ENCODE results near the gene OLFM1. TPM values are rescaled to one million over a fixed set of nuclear protein-coding genes. Genes with fewer than 3 reads are reported as not detected.

OLFM1 gene
- total and polyA plus RNA-seq, 7 experiments from 2014 or later: 0.19 to 2.1 (median 0.87) TPM; not detected in 3

- no peak for ATAC-seq
- Histone ChIP-seq H3K9me3 (ENCODE audit: control insufficient read depth in 2 of 3, low read length in 3 of 3) (no peaks in the 10 kb centered on the region), H3K27me3 (ENCODE audit: control insufficient read depth in 2 of 2, insufficient read depth in 2 of 2, low read length in 2 of 2) (no peaks in the 10 kb centered on the region), H3K36me3 (ENCODE audit: control insufficient read depth in 2 of 3, insufficient read depth in 3 of 3, low read length in 3 of 3) (no peaks in the 10 kb centered on the region), H3K4me1 (ENCODE audit: control insufficient read depth in 2 of 2, insufficient read depth in 2 of 2, low read length in 2 of 2) (no peaks in the 10 kb centered on the region), H3K4me3 (ENCODE audit: low read length) (no peak overlapping the region), H3K27ac (ENCODE audit: low read depth, low read length) (no peak overlapping the region)
- intact Hi-C loops (cut with micrococcal nuclease): no loop called here
- Mint-ChIP-seq H3K36me3 (no peaks in the 10 kb centered on the region), H3K27ac (no peak overlapping the region), H3K4me1 (no peaks in the 10 kb centered on the region), H3K27me3 (peaks cover 0 to 26% (median under 1%) of the 10 kb centered on the region in 5 donors), H3K9me3 (peaks cover 0 to 6% (median 0%) of the 10 kb centered on the region in 11 donors), H3K4me3 (no peak overlapping the region)
- ChIA-PET POLR2A (no interaction called here), CTCF (no interaction called here)
- DNase-seq: no peak
Observed at GRCh38 chr9:135163023-135163780, 75.7 kb downstream of the OLFM1 start.

GRCh38 chr9:135164036-135164435, 76.6 kb downstream of the OLFM1 start:
- intact Hi-C loops (cut with micrococcal nuclease): no loop called here
- ATAC-seq (no peak), DNase-seq (no peak)
- Mint-ChIP-seq H3K27me3 (peaks cover 0 to 33% (median 0%) of the 10 kb centered on the region in 5 donors), H3K36me3 (no peaks in the 10 kb centered on the region), H3K4me1 (no peaks in the 10 kb centered on the region), H3K9me3 (peaks cover 0 to 6% (median 0%) of the 10 kb centered on the region in 11 donors), H3K27ac (no peak overlapping the region), H3K4me3 (no peak overlapping the region)
- H3K9me3 ChIP-seq (ENCODE audit: control insufficient read depth in 2 of 3, low read length in 3 of 3): no peaks in the 10 kb centered on the region
- H3K36me3 ChIP-seq (ENCODE audit: control insufficient read depth in 2 of 3, insufficient read depth in 3 of 3, low read length in 3 of 3): no peaks in the 10 kb centered on the region
- ChIA-PET POLR2A (no interaction called here), CTCF (no interaction called here)
- no peak overlapping the region for H3K27ac ChIP-seq (ENCODE audit: low read depth, low read length)
- no peaks in the 10 kb centered on the region for H3K4me1 ChIP-seq (ENCODE audit: control insufficient read depth in 2 of 2, insufficient read depth in 2 of 2, low read length in 2 of 2)
- H3K4me3 ChIP-seq (ENCODE audit: low read length): no peak overlapping the region
- H3K27me3 ChIP-seq (ENCODE audit: control insufficient read depth in 2 of 2, insufficient read depth in 2 of 2, low read length in 2 of 2): no peaks in the 10 kb centered on the region

- Mint-ChIP-seq H3K27ac (no peak overlapping the region), H3K4me1 (no peaks in the 10 kb centered on the region), H3K27me3 (peaks cover 0 to 28% (median 0%) of the 10 kb centered on the region in 5 donors), H3K9me3 (peaks cover 0 to 7% (median 0%) of the 10 kb centered on the region in 11 donors), H3K36me3 (no peaks in the 10 kb centered on the region), H3K4me3 (no peak overlapping the region)
- Histone ChIP-seq H3K9me3 (ENCODE audit: control insufficient read depth in 2 of 3, low read length in 3 of 3) (no peaks in the 10 kb centered on the region), H3K27me3 (ENCODE audit: control insufficient read depth in 2 of 2, insufficient read depth in 2 of 2, low read length in 2 of 2) (no peaks in the 10 kb centered on the region), H3K4me1 (ENCODE audit: control insufficient read depth in 2 of 2, insufficient read depth in 2 of 2, low read length in 2 of 2) (no peaks in the 10 kb centered on the region), H3K4me3 (ENCODE audit: low read length) (no peak overlapping the region), H3K27ac (ENCODE audit: low read depth, low read length) (no peak overlapping the region), H3K36me3 (ENCODE audit: control insufficient read depth in 2 of 3, insufficient read depth in 3 of 3, low read length in 3 of 3) (no peaks in the 10 kb centered on the region)
- no peak for DNase-seq
- POLR2A ChIA-PET: no interaction called here
- CTCF ChIA-PET: no interaction called here
- intact Hi-C loops (cut with micrococcal nuclease): no loop called here
- no peak for ATAC-seq
Observed at GRCh38 chr9:135165003-135165711, 77.7 kb downstream of the OLFM1 start.

- Mint-ChIP-seq H3K27me3 (peaks cover 0 to 27% (median 0%) of the 10 kb centered on the region in 5 donors), H3K4me1 (no peaks in the 10 kb centered on the region), H3K4me3 (no peak overlapping the region), H3K27ac (no peak overlapping the region), H3K9me3 (peaks cover 0 to 7% (median 0%) of the 10 kb centered on the region in 11 donors), H3K36me3 (no peaks in the 10 kb centered on the region)
- DNase-seq: no peak
- Histone ChIP-seq H3K4me3 (ENCODE audit: low read length) (no peak overlapping the region), H3K27me3 (ENCODE audit: control insufficient read depth in 2 of 2, insufficient read depth in 2 of 2, low read length in 2 of 2) (no peaks in the 10 kb centered on the region), H3K4me1 (ENCODE audit: control insufficient read depth in 2 of 2, insufficient read depth in 2 of 2, low read length in 2 of 2) (no peaks in the 10 kb centered on the region), H3K9me3 (ENCODE audit: control insufficient read depth in 2 of 3, low read length in 3 of 3) (no peaks in the 10 kb centered on the region), H3K27ac (ENCODE audit: low read depth, low read length) (no peak overlapping the region), H3K36me3 (ENCODE audit: control insufficient read depth in 2 of 3, insufficient read depth in 3 of 3, low read length in 3 of 3) (no peaks in the 10 kb centered on the region)
- ChIA-PET CTCF (no interaction called here), POLR2A (no interaction called here)
- intact Hi-C loops (cut with micrococcal nuclease): no loop called here
- no peak for ATAC-seq
Observed at GRCh38 chr9:135165756-135166519, 78.5 kb downstream of the OLFM1 start.

GRCh38 chr9:135166565-135166964, 79.1 kb downstream of the OLFM1 start:
- Histone ChIP-seq H3K27me3 (ENCODE audit: control insufficient read depth in 2 of 2, insufficient read depth in 2 of 2, low read length in 2 of 2) (no peaks in the 10 kb centered on the region), H3K4me1 (ENCODE audit: control insufficient read depth in 2 of 2, insufficient read depth in 2 of 2, low read length in 2 of 2) (no peaks in the 10 kb centered on the region), H3K27ac (ENCODE audit: low read depth, low read length) (no peak overlapping the region), H3K9me3 (ENCODE audit: control insufficient read depth in 2 of 3, low read length in 3 of 3) (no peaks in the 10 kb centered on the region), H3K4me3 (ENCODE audit: low read length) (no peak overlapping the region), H3K36me3 (ENCODE audit: control insufficient read depth in 2 of 3, insufficient read depth in 3 of 3, low read length in 3 of 3) (no peaks in the 10 kb centered on the region)
- Mint-ChIP-seq H3K27me3 (peaks cover 0 to 27% (median 0%) of the 10 kb centered on the region in 5 donors), H3K9me3 (peaks cover 0 to 7% (median 0%) of the 10 kb centered on the region in 11 donors), H3K27ac (no peak overlapping the region), H3K4me1 (no peaks in the 10 kb centered on the region), H3K36me3 (no peaks in the 10 kb centered on the region), H3K4me3 (no peak overlapping the region)
- intact Hi-C loops (cut with micrococcal nuclease): no loop called here
- CTCF ChIA-PET: no interaction called here
- POLR2A ChIA-PET: no interaction called here
- ATAC-seq: no peak
- DNase-seq: no peak

GRCh38 chr9:135167356-135167755, 79.9 kb downstream of the OLFM1 start:
- H3K4me1 ChIP-seq (ENCODE audit: control insufficient read depth in 2 of 2, insufficient read depth in 2 of 2, low read length in 2 of 2): no peaks in the 10 kb centered on the region
- ATAC-seq (no peak), DNase-seq (no peak)
- H3K4me3 ChIP-seq (ENCODE audit: low read length): no peak overlapping the region
- no peaks in the 10 kb centered on the region for H3K36me3 ChIP-seq (ENCODE audit: control insufficient read depth in 2 of 3, insufficient read depth in 3 of 3, low read length in 3 of 3)
- H3K27ac ChIP-seq (ENCODE audit: low read depth, low read length): no peak overlapping the region
- Mint-ChIP-seq H3K4me1 (no peaks in the 10 kb centered on the region), H3K36me3 (no peaks in the 10 kb centered on the region), H3K27ac (no peak overlapping the region), H3K27me3 (peaks cover 0 to 27% (median 0%) of the 10 kb centered on the region in 5 donors), H3K9me3 (peaks cover 0 to 7% (median 0%) of the 10 kb centered on the region in 11 donors), H3K4me3 (no peak overlapping the region)
- no peaks in the 10 kb centered on the region for H3K27me3 ChIP-seq (ENCODE audit: control insufficient read depth in 2 of 2, insufficient read depth in 2 of 2, low read length in 2 of 2)
- H3K9me3 ChIP-seq (ENCODE audit: control insufficient read depth in 2 of 3, low read length in 3 of 3): no peaks in the 10 kb centered on the region
- POLR2A ChIA-PET: no interaction called here
- intact Hi-C loops (cut with micrococcal nuclease): no loop called here
- CTCF ChIA-PET: no interaction called here

All from naive thymus-derived CD4-positive, alpha-beta T cell (primary cell).